Mammary epithelial cell (primary cell): ENCODE measurements around the gene PRDM2.

Experiments
- EZH2 ChIP-seq: IDR thresholded peaks from 2 replicates; pipeline ENCODE4 v1.6.1; 2012; ENCODE audit warnings: low read length, inconsistent platforms, borderline replicate concordance
- TF ChIP-seq, protein P1 (sequence below), 2 donors: IDR thresholded peaks in 1 of 2; conservative IDR thresholded peaks in 1 of 2; 2 replicates each; pipeline ENCODE4 v1.5.1; 2011 to 2012; ENCODE audit warnings: inconsistent platforms in 2 of 2, low read length in 2 of 2, mild to moderate bottlenecking in 2 of 2, control low read depth in 1 of 2, low read depth in 1 of 2; ENCODE audit not compliant: insufficient read depth in 1 of 2; ENCODE audit errors: extremely low read depth in 1 of 2

DNA sequence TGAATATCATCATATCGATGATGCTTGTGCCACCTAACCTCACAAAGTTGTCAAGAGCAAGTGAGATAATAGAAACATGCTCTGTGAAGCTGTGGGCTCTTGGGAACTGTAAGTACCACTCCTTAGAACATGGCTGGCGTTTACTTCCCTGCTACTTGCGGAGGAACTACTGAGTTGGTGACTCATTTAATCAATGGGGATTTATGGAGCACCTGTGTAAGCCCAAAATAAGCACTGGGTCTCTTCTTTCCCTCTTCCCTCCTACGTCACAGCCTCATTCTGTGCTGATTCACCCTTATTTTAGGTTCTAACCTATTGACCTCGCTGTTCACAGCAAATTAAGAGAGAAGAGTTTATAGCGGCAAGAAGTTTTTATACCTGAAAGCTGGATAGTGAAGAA, 52.9 kb downstream of the PRDM2 start:
- TF ChIP-seq, protein P1, sequence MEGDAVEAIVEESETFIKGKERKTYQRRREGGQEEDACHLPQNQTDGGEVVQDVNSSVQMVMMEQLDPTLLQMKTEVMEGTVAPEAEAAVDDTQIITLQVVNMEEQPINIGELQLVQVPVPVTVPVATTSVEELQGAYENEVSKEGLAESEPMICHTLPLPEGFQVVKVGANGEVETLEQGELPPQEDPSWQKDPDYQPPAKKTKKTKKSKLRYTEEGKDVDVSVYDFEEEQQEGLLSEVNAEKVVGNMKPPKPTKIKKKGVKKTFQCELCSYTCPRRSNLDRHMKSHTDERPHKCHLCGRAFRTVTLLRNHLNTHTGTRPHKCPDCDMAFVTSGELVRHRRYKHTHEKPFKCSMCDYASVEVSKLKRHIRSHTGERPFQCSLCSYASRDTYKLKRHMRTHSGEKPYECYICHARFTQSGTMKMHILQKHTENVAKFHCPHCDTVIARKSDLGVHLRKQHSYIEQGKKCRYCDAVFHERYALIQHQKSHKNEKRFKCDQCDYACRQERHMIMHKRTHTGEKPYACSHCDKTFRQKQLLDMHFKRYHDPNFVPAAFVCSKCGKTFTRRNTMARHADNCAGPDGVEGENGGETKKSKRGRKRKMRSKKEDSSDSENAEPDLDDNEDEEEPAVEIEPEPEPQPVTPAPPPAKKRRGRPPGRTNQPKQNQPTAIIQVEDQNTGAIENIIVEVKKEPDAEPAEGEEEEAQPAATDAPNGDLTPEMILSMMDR (conservative IDR thresholded peaks at IDR 0.05 in 1 of 2, IDR thresholded peaks at IDR 0.05 in 1 of 2; ENCODE audit: extremely low read depth in 1 of 2, insufficient read depth in 1 of 2, low read depth in 1 of 2, low read length in 2 of 2) = no peak
- TF ChIP-seq EZH2 = no peak
